Ramos (cell line): Measurements from ENCODE around the gene COPRS.
"Not testable (repeated sequence)": the region's sequence is repeated elsewhere in the genome, so short reads cannot be mapped to it uniquely, and the experiment has no call there.

Experiments used
- in situ Hi-C: fragments of 300-500 bp; cut with MboI; formaldehyde crosslinking; loops from one replicate; pipeline ENCODE4 v1.14.3; 2022; ENCODE audit warnings: low sequenced_read_pairs; ENCODE audit not compliant: unreplicated experiment

The COPRS gene

DNA sequence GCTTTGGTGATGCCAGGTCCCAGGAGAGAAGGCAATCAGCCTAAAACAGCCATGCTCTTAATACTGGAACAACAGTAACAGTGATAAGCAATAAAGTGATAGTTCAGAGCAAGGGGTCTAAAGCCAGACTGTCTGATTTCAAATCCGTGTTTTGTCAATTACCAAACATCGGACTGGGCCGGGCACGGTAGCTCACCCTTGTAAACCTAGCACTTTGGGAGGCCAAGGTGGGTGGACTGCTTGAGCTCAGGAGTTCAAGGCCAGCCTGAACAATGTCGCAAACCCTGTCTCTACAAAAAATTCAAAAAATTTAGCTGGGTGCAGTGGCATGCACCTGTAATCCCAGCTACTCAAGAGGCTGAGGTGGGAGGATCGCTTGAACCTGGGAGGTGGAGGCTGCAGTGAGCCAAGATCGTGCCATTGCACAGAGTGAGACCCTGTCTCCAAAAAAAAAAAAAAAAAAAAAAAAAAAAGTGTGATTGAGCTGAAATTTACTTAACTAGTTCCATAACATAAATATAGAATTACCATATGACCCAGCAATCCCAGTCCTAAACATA is 5.1 kb downstream of the COPRS start:
- in situ Hi-C loops, result no loop called here

DNA sequence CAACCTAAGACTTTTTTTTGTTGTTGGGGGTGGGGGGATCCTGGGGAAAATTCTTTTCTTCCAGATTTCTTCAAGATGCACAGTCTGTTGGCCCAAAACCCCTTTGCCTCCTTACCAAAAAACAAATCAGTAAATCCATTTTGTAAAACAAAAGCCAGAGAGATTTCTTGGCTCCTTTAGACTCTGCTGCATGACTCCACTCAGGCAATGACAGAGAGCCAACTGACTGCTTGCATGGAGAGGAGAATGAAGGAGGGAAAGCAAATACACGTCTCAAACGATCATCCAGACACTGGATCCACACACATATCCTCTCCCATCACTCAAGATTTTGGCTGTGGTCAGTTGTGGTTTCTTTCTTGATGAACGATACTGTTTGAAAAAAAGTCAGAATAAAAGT is 13.8 kb downstream of the COPRS start:
- in situ Hi-C loops, result loop anchor here (5.0 kb wide), 1 partner anchor 313 kb away; no protein-coding TSS in a partner anchor

DNA sequence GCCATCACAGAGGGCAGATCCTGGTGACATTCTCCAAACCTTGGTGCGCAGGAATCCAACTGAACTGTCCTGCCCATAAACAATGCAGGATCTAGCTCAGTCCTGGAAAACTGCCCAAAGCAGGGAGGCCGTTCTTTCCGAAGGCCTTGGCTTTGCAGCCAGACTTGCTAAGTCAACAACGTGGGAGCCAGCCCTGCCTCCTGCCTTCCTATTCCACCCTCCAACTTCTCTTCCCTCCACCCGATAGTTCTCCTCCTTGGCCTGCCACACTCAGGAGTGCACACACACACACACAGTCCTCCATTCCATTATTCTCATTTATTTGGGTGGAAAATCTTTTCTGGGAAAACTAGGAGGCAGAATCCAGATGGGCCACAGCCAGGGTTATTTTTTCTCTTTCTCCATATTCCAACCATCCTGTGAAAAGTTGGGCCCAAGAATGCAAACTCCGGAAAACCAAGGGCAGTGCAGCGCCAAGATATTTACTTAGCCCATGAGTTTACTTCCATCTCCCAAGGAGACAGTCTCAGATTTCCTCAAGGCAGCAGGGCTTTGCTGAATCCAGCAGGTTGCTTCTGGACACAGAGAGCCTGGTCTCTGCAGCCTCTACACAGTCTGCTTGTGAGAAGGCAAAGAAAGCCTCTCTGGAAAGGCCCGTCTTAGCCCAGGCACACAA is 15.8 kb downstream of the COPRS start:
- in situ Hi-C loops, result no loop called here

DNA sequence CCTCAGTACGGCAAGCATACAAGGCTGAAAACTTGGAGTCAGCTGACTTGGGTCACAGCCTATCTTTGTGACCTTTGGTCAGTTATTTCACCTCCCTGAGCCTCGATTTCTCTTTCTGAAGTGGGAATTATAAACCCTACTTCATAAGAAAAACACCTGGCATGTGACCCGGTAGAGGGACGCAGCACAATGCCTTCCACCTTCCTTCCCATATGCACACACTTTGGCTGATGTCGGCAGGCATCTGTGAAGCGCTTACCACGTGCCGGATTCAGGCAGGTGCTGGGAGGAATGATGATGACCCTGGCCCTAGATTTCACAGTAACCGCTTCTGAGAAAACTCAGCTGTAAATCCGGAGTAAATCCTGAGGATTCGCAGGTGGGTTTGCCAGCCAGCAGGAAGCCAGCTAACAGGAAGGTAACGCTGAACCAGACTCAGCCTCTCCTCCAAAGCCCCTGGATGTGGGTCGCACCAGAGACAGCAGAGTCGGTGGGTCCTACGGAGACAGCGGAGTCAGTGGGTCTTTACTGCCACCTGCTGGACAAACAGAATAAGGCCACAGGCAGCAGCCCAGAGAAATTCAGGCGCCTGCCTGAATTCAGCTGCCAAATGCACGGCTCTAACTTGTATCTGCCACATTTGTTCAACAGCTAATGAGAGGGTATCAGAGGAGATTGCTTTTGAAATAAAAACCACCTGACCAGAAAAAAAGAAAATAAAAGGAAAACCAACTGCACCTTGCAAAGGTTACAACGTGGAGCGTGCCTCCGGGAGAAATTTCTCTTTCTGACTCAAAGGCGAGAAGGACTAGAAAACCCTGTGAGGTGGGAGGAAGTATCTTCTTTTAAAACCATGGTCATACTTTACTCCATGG is 16.6 kb downstream of the COPRS start:
- in situ Hi-C loops, result no loop called here

DNA sequence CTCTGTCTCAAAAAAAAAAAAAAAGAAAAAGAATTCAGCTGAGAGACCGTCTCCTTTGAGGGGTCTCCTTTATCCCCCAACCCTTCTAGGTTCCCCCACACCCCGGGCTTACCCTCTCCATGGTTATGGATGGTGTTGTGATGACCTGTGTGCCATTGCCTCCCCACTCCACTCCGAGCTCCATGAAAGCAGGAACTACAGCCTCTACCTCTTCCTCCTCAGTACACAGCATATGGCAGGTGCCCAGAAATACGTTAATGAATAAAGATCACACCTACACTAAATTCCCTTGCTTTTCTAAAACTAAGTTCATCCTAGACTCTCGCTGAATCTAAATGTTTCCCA is 17.2 kb downstream of the COPRS start:
- in situ Hi-C loops, result no loop called here

DNA sequence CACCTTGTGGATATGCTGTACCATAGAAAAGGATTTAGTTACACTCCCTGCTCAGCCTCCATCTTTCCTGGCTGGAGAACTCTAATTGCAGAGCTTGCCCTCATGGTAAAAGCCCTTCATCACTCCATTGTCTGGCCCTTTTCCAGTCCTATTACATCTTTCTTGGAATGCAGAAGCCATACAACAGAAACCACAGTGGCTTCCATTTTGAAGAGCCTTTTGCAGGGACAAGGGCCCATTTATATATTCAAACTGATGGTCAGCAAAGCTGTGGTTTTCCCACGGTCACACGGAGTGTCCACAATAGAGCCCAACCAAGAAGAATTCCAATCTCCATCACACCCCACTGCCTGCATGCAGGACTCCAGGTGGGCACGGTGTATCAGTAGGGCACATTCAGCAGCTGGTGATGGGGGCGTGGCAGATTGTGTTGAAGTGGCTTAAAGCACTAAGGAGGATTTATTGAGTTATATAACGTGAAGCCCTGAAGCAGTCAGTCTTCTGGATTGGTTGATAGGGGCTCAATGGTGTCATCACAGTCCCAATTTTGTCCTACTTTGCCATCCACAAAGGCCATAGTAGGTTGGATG is 20.3 kb downstream of the COPRS start:
- in situ Hi-C loops, result no loop called here

DNA sequence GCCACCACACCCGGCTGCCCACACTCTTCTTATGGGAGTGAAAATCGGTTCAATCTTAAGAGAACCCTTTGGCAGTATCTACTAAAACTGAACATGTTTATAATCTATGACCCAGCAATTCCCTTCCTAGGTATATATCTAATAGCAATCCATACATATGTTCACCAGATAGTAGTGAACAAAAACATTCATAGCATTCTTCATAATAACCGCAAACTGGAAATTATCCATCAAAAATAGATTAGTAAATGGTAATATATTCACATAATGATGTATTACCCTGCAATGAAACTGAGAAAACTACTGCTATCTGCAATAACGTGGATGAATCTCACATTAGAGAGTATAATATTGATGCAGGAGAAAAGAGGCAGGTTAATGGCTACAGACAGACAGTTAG is 23.1 kb downstream of the COPRS start:
- in situ Hi-C loops, result no loop called here

DNA sequence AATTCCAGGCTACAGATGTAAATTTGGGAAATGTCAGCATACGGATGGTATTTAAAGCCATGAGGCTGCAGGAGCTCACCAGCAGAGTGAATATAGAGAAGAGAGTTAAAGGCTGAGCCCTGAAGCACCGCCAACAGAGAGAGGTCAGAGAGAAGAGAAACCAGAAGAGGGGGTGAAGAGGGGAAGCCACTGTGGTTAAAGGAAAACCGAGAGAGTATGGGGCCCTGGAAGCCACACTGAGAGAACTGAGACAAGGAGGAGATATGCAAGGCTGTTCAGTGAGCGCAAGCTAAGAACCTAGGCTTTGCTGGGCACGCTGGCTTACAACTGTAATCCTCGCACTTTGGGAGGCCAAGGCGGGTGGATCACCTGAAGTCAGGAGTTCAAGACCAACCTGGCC is 24.6 kb downstream of the COPRS start:
- in situ Hi-C loops, result loop anchor here (5.0 kb wide), 1 partner anchor 392 kb away; no protein-coding TSS in a partner anchor

DNA sequence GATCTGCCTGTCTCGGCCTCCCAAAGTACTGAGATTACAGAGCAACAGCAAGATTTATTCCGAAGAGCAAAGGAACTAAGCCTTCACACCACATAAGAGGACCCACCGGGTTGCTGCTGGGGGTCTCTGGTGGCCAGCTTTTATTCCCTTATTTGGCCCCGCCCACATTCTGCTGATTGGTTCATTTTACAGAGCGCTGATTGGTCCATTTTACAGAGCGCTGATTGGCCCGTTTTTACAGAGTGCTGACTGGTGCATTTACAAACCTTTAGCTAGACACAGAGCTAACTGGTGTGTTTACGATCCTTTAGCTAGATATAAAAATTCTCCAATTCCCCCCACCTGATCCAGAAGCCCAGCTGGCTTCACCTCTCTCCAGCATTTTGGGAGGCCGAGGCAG is 26.3 kb downstream of the COPRS start:
- in situ Hi-C loops, result loop anchor here (5.0 kb wide), 1 partner anchor 390 kb away; no protein-coding TSS in a partner anchor

DNA sequence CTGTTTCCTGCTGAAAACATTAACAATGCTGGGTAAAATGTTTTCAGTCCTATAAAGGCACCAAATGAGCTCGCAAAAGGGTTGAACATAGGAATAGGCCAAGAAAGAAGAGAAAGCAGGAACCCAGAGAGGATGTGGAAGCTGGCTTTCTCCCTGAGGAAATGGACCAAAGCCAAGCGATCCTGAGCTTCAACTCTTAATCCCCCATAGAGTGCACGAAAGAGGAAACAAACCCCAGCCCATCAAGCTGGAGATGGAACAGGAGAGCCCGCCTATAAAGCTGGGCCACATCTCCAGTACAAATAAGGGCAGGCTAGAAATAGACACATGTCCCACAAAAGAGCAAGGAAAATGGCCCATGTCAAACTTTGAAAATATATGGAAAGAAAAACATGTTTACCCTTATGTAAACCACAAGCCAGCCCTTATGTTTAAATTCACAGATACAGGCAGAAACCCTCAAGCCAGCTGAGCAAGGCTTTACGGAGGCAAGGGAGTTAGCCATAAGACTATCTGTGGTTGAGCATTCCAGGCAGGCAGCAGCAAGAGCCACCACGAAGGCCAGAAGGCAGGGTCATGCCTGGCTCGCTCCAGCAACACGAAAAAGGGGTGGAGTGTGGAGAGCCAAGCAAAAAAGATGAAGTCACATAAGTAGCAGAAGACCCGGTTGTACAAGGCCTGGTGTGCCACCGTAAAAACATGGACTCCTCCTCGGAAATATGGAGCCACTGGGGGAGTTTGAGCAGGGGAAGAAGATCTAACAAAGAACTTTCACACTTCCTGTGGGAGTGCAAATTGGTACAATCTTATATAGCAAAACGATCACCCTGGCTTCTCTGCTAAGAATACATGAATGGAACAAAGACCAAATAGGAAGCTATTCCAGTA is 27.8 kb downstream of the COPRS start:
- in situ Hi-C loops, result loop anchor here (5.0 kb wide), 1 partner anchor 389 kb away; no protein-coding TSS in a partner anchor

DNA sequence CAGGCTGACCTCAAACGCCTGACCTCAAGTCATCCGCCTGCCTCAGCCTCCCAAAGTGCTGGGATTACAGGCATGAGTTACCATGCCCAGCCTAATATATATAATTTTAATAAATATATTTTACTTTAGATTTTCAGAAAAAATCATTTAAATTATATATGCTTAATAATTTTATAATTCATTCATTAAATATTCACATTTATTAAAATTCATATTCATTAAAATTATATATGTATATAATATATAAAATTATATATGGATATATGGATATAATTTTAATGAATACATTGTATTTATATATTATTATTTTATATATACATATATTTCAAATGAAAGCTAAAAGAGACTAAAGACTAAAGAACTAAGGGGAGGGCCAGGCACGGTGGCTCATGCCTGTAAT is 29.4 kb downstream of the COPRS start:
- in situ Hi-C loops, result loop anchor here (5.0 kb wide), 1 partner anchor 387 kb away; no protein-coding TSS in a partner anchor

DNA sequence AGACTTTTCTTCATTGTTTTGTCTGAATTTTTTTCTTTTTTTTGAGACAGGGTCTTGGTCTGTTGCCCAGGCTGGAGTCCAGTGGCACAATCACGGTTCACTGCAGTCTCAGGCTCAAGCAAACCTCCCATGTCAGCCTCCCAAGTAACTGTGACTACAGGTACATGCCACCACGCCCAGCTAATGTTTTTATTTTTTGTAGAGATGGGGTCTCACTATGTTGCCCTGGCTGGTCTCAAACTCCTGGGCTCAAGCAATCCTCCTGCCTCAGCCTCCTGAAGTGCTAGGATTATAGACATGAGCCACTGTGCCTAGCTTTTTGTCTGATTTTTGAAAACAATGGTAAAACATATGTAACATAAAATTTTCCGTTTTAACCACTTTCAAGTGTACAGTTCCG is 30.1 kb downstream of the COPRS start:
- in situ Hi-C loops, result not testable (repeated sequence)

DNA sequence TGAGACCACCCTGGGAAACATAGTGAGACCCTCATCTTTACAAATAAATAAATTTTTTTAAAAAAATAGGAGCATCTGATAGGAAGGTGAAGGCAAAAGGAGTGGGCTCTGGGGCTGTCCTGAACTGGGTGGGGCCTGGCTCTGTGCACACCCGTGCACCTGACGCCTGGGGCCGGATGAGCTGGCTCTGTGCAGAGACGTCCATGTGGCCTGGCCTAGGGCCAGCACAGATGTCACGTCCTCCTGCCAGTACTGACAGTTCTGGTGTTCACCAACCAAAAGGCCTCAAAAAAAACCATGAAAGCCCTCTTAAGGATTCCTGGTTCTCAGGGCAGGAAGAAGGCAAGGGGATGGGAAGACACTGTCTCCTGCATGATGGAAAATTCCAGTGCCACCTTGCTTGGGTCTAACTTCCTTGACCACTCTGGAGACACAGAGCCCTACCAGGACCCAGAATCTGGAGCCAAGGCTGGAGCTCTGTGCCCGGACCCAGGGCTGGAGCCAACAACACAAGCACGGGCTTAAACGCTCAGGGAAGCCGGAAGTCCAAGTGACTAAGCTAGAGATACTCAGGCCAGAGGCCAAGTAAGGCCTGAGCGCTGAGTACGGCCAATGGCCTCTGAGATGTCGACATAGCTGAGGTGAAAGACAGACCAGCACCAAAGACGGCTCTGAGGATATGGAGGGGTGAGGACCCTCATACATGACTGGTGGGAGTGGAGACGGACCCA is 32.9 kb downstream of the COPRS start:
- in situ Hi-C loops, result no loop called here

DNA sequence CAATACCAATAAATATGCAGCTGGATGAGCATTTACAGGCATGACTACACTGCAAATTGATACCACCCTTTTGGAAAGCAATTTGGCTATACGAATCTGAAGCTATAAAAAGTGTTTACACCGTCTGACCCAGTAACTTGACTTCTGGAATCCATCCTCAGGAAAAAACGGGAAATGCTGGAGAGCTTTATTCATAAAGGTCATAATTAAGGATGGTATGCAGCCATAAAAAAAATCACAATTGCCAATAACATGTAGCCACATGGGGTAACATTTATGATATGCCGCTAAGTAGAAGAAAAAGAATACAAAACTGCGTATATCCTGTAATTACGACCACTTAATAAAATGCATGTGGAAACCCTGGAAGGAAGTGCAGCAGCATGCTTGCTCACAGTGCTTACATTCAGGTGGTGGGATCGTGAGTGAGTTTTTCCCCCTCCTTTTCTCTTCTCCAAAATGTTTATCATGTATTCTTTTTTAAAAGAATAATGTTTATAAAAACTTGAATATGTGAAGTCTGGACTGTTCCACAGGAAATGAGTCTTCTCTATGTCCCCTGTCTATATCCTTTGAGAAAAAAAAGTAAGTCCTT is 34.2 kb downstream of the COPRS start:
- in situ Hi-C loops, result no loop called here

DNA sequence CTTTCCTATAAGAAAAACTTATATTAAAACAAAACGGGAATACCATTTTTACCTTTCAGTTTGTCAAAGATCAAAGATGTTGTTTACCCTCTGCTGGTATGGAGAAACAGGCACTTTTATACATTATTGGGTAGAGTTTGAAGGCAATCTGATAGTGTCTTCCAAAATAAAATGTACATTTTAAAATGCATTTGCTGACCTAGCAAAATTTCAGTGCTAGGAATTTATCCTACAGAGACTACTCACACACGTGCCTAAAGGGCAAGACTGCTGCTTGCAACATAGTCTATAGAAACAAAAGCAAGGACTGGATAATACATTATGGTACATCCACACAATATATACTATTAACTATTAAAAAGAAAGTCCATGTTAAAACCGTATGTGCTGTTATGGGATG is 36.0 kb downstream of the COPRS start:
- in situ Hi-C loops, result no loop called here

DNA sequence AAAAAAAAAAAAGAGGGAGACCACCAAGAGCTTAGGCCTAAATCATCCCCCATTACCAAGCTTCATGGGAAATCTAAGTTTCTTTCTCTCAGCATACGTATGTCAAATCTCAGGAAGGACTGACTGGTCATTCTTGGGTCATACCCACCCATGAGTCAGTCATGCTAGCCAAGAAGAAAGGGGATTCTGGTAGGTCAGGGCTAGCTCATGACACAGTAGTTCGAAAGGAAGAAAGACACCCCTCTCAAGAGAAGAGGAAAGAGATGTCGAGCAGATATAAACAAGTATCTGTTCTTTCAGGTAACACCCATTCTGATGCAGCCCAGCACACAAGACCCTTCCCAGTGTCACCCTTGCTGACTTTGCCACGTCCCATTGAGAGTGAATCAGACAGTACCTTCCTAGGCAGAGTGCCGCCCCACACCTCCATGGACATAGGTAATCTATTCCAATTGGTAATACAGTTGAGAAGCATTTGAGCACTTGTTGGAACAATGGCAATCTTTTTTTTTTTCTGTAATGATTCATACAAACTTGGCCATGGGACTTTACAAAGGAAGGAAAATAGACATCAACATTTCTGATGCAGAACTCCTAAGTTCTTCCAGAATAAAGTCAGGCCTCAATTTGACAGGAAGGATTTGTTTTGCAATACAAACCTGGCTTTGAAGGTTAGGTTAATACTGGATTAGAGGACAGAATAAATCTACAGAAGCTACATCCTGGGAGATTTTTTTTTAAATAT is 38.2 kb downstream of the COPRS start:
- in situ Hi-C loops, result no loop called here

DNA sequence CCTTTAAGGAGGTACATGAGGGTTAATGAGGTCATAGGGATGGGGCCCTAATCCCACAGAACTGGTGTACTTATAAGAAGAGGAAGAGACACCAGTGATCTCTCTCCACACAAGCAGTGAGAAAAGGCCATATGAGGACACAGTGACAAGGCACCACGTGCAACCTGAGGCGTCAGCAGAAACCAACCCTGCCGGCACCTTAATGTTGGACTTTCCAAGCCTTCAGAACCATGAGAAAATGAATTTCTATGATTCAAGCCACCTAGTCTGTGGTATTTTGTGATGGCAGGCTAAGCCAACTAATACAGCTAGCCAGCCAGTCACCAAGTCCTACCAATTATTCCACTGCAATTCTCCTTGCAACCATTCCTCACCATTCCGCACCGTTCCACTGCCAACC is 39.5 kb downstream of the COPRS start:
- in situ Hi-C loops, result no loop called here

DNA sequence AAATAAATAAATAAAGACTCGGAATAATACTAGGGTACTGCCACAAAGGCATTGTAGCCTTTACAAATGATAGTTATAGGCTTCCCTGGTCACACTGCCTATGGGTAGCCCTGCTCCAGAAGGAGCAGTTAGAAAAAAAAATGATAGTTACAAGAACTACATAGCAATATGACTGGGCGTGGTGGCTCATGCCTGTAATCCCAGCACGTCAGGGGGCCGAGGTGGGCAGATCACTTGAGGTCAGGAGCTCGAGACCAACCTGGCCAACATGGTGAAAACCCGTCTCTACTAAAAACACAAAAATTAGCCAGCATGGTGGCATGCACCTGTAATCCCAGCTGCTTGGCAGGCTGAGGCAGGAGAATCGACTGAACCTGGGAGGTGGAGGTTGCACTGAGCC is 40.2 kb downstream of the COPRS start:
- in situ Hi-C loops, result not testable (repeated sequence)
